ENCODE data around the gene RSAD2. TPM values are rescaled to one million over a fixed set of nuclear protein-coding genes. Genes with fewer than 3 reads are reported as not detected.

The RSAD2 gene
- total RNA-seq, 3 donors from 2014 or later, result 8.9 to 35.0 (median 12.0) TPM

DNA sequence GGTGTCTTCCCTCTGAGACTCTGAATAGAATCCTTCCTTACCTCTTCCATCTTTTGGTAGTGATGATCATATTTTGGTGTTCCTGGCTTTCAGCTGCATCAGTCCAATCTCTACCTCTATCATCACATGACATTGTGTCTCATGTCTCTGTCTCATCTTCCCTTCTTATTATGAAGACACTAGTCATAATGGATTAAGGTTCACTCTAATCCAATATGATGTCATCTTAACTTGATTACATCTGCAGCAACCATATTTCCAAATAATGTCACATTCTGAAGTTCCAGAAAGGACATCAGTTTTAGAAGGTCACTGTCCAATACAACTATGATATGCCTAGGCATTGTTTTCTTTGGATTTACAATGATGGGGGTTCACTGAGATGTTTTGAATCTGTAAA is 43.4 kb upstream of the RSAD2 start:
- TF ChIP-seq, protein P1, sequence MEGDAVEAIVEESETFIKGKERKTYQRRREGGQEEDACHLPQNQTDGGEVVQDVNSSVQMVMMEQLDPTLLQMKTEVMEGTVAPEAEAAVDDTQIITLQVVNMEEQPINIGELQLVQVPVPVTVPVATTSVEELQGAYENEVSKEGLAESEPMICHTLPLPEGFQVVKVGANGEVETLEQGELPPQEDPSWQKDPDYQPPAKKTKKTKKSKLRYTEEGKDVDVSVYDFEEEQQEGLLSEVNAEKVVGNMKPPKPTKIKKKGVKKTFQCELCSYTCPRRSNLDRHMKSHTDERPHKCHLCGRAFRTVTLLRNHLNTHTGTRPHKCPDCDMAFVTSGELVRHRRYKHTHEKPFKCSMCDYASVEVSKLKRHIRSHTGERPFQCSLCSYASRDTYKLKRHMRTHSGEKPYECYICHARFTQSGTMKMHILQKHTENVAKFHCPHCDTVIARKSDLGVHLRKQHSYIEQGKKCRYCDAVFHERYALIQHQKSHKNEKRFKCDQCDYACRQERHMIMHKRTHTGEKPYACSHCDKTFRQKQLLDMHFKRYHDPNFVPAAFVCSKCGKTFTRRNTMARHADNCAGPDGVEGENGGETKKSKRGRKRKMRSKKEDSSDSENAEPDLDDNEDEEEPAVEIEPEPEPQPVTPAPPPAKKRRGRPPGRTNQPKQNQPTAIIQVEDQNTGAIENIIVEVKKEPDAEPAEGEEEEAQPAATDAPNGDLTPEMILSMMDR (IDR thresholded peaks at IDR 0.05), result no peak

DNA sequence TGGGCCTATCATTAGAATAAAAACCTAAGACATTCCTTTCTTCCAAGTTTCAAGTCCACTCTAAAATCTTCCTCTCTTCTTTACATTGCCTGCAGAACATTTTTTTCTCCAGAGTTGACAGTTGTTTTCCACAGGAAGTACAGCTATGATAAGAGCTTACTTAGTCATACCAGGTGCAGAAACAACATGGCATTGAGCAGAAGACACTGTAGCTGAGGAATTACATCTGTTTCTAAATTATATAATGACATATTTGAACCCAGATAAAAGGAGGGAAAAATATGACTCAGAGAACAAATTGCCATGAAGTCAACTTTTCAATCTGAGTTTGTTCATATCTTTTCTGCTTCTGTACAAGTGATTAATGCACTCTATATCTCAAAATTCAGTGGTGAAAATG is 42.1 kb upstream of the RSAD2 start:
- Histone ChIP-seq H3K36me3 (ENCODE audit: low read depth) (no peaks in the 10 kb centered on the region), H3K4me3 (no peak overlapping the region), H3K4me1 (ENCODE audit: low read depth) (no peaks in the 10 kb centered on the region), H3K9me3 (peaks cover 8% of the 10 kb centered on the region)
- DNase-seq (no peak), ATAC-seq (no peak)
- intact Hi-C loops (cut with DNase I, micrococcal nuclease), result no loop called here
- TF ChIP-seq, protein P1 (IDR thresholded peaks at IDR 0.05), result no peak

More for the DNA sequence above, 43.4 kb upstream of the RSAD2 start:
- H3K4me1 ChIP-seq (ENCODE audit: low read depth), result no peaks in the 10 kb centered on the region
- intact Hi-C loops (cut with DNase I, micrococcal nuclease), result no loop called here
- H3K4me3 ChIP-seq, result no peak overlapping the region
- peaks cover 6% of the 10 kb centered on the region for H3K9me3 ChIP-seq
- ATAC-seq (no peak), DNase-seq (no peak)
- H3K36me3 ChIP-seq (ENCODE audit: low read depth), result no peaks in the 10 kb centered on the region

DNA sequence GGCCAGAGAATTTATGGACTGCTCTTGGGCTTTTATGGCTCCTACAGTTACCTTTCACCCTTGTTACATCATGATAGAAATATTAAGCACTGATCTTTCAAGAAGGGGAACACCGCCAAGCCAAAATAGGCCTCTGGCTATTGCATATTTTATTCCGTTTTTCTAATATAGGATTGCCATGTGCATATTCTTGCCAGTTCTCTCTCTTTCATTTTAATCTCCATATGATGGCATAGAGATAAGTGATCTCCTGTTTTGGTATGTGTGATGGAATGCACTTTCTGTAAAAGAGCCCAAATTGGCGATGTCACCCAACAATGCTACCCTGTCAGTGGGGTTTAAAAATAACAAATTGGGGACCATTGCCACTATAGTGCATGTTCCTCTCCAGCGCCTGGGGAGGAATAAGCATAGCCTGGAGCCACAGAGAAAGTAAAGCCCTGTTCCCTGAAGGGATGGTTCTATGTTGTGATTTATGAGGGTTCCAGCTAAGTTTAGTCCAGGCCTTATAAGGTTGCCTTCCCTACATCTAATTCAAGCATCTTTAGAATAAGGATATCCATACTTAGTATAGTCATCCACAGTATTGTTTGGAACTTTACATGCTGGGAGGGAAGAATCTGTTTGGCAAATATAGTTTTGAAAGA is 38.8 kb upstream of the RSAD2 start:
- H3K4me1 ChIP-seq (ENCODE audit: low read depth), result no peaks in the 10 kb centered on the region
- H3K36me3 ChIP-seq (ENCODE audit: low read depth), result no peaks in the 10 kb centered on the region
- no peak overlapping the region for H3K4me3 ChIP-seq
- peaks cover 30% of the 10 kb centered on the region for H3K9me3 ChIP-seq
- TF ChIP-seq, protein P1 (IDR thresholded peaks at IDR 0.05), result no peak
- intact Hi-C loops (cut with DNase I, micrococcal nuclease), result no loop called here
- DNase-seq, result no peak
- no peak for ATAC-seq

DNA sequence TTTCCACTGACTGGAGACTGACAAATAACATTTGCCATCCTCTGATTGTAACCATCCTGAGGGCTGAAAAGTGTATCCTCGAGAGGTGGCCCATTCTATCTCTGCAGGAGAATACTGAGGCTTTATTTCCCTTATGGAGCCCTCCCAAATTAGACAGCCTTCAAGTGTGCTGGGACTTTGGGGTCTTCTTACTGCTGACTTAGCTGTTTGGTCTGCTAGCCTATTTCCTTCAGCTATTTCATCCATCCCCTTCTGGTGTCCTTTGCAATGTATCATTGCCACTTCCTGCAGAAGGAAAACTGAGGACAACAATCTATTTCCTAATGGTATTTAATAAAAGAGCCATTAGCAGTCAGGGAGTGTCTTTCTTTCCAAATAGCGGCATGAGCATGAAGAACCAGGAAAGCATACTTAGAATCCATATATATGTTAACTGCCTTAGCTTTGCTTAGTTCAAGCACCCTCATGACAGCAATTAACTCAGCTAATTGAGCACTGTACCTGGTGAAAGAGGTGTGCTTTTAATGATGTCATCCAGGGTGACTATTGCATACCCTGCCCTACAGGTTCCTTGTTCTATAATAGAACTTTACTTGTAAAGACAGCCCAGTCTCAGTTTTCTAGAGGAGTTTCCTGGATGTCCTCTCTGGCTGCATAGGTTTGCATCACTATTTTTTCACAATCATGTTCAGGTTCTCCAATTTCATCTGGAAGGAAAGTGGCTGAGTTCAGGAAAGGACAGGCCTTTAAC is 35.9 kb upstream of the RSAD2 start:
- TF ChIP-seq, protein P1 (IDR thresholded peaks at IDR 0.05), result no peak
- Histone ChIP-seq H3K9me3 (peaks cover 60% of the 10 kb centered on the region), H3K4me1 (ENCODE audit: low read depth) (no peaks in the 10 kb centered on the region), H3K4me3 (no peak overlapping the region), H3K36me3 (ENCODE audit: low read depth) (no peaks in the 10 kb centered on the region)
- ATAC-seq (no peak), DNase-seq (no peak)
- intact Hi-C loops (cut with DNase I, micrococcal nuclease), result no loop called here

DNA sequence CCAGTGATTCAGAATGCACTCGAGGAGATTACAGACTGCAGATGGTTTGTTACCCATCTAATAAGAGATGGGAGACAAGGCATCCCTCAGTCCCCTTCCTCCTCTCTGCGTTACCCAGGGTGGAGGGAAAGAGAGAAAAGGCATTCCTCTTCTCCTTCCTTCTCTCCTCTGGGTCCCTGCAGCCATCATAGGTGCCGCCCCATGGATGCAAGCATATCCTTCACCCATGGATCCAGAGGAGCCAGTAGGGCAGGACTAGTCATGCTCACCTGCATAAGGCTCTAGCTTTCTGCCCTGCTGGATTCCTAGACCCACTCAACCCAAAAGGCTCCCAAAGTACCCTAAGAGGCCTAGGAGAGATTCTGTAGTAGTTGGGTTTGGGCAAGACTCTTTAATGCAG is 32.3 kb upstream of the RSAD2 start:
- ATAC-seq, result no peak
- intact Hi-C loops (cut with DNase I, micrococcal nuclease), result no loop called here
- TF ChIP-seq, protein P1 (IDR thresholded peaks at IDR 0.05), result no peak
- DNase-seq, result no peak
- Histone ChIP-seq H3K9me3 (peaks cover 92% of the 10 kb centered on the region), H3K4me1 (ENCODE audit: low read depth) (no peaks in the 10 kb centered on the region), H3K36me3 (ENCODE audit: low read depth) (no peaks in the 10 kb centered on the region), H3K4me3 (no peak overlapping the region)
